ENCODE results near the gene FRMD4A.

- TF ChIP-seq FOXM1 (IDR thresholded peaks at IDR 0.05; ENCODE audit: low read depth) (no peak), NFIC (IDR thresholded peaks at IDR 0.05; ENCODE audit: borderline replicate concordance) (no peak), CTCF (IDR thresholded peaks at IDR 0.05) (no peak), FOSL2 (IDR thresholded peaks at IDR 0.05; ENCODE audit: borderline replicate concordance, low read depth) (no peak), RAD21 (IDR thresholded peaks at IDR 0.05; ENCODE audit: low read length) (no peak), MAX (IDR thresholded peaks at IDR 0.05; ENCODE audit: low read depth) (no peak), POLR2AphosphoS5 (IDR thresholded peaks at IDR 0.05; ENCODE audit: low read depth, low read length) (no peak), YY1 (IDR thresholded peaks at IDR 0.05; ENCODE audit: low read depth) (no peak), RCOR1 (IDR thresholded peaks at IDR 0.05; ENCODE audit: low read length) (no peak), SMC3 (IDR thresholded peaks at IDR 0.05; ENCODE audit: low read depth, low read length) (no peak), SIN3A (IDR thresholded peaks at IDR 0.05; ENCODE audit: borderline replicate concordance, low read depth, low read length) (no peak)
Measured at GRCh38 chr10:13944823-13945222, 385.9 kb downstream of the FRMD4A start.
